Mesendoderm (in vitro differentiated cells): ENCODE data around the gene ZNF330. TPM values are rescaled to one million over a fixed set of nuclear protein-coding genes. Genes with fewer than 3 reads are reported as not detected.

Experiments used
- DNase-seq: peaks from one replicate; pipeline ENCODE4 v3.0.0; 2013
- H2AK5ac ChIP-seq: 2 replicates; pipeline ENCODE4 v1.6.1; 2013; ENCODE audit warnings: low read length, inconsistent platforms
- H2BK120ac ChIP-seq: 2 replicates; pipeline ENCODE4 v1.6.1; 2013; ENCODE audit warnings: low read depth, mild to moderate bottlenecking, low read length, moderate library complexity, mixed read lengths
- H2BK15ac ChIP-seq: replicated peaks from 2 replicates; pipeline ENCODE4 v1.6.1; 2013; ENCODE audit warnings: low read depth, mild to moderate bottlenecking, moderate library complexity
- H2BK5ac ChIP-seq: 2 replicates; pipeline ENCODE4 v1.6.1; 2013; ENCODE audit warnings: low read length, inconsistent platforms
- H3K18ac ChIP-seq: 2 replicates; pipeline ENCODE4 v1.6.1; 2013; ENCODE audit warnings: mild to moderate bottlenecking, low read length, mixed read lengths
- H3K23ac ChIP-seq: one replicate; pipeline ENCODE4 v1.6.1; 2013; ENCODE audit warnings: low read length
- H3K27ac ChIP-seq: 2 replicates; pipeline ENCODE4 v1.5.1; 2013; ENCODE audit warnings: low read depth, mild to moderate bottlenecking, inconsistent platforms, low read length, moderate library complexity
- H3K27me3 ChIP-seq: 2 replicates; pipeline ENCODE4 v1.6.1; 2013; ENCODE audit warnings: low read length, control low read depth, mild to moderate bottlenecking, inconsistent platforms; ENCODE audit not compliant: insufficient read depth, poor library complexity
- H3K36me3 ChIP-seq: 2 replicates; pipeline ENCODE4 v1.6.1; 2013; ENCODE audit warnings: low read length, inconsistent platforms; ENCODE audit not compliant: control insufficient read depth, insufficient read depth
- H3K4ac ChIP-seq: one replicate; pipeline ENCODE4 v1.6.1; 2013; ENCODE audit warnings: low read depth, mild to moderate bottlenecking, low read length, moderate library complexity
- H3K4me1 ChIP-seq: 2 replicates; pipeline ENCODE4 v1.6.1; 2013; ENCODE audit warnings: low read depth, low read length, inconsistent platforms; ENCODE audit not compliant: control insufficient read depth
- H3K4me2 ChIP-seq: 2 replicates; pipeline ENCODE4 v1.6.1; 2013; ENCODE audit warnings: low read length
- H3K4me3 ChIP-seq: 2 replicates; pipeline ENCODE4 v1.5.1; 2013; ENCODE audit warnings: mild to moderate bottlenecking, low read length
- H3K56ac ChIP-seq: one replicate; pipeline ENCODE4 v1.6.1; 2013; ENCODE audit warnings: low read length
- H3K79me1 ChIP-seq: 2 replicates; pipeline ENCODE4 v1.6.1; 2013; ENCODE audit warnings: low read length, inconsistent platforms
- H3K79me2 ChIP-seq: 2 replicates; pipeline ENCODE4 v1.6.1; 2013; ENCODE audit warnings: mild to moderate bottlenecking, low read length; ENCODE audit not compliant: control insufficient read depth, insufficient read depth
- H3K9ac ChIP-seq: 2 replicates; pipeline ENCODE4 v1.6.1; 2013; ENCODE audit warnings: low read length, inconsistent platforms
- H4K5ac ChIP-seq: one replicate; pipeline ENCODE4 v1.6.1; 2013; ENCODE audit warnings: low read length
- H4K8ac ChIP-seq: one replicate; pipeline ENCODE4 v1.6.1; 2013; ENCODE audit warnings: low read depth, mild to moderate bottlenecking, control low read depth, low read length, moderate library complexity
- WGBS: extraction: QIAGEN DNeasy Blood & Tissue Kit; methylation state at CpG from one replicate; pipeline ENCODE4 v1.1.7; 2013; ENCODE audit warnings: low lambda C conversion rate, missing lambda C conversion rate; ENCODE audit not compliant: insufficient coverage; ENCODE audit errors: extremely low coverage; 5-methylcytosine and 5-hydroxymethylcytosine counted together
- polyA plus RNA-seq, 2 experiments: library from polyadenylated mRNA; stranded (reverse); fragments of 200-250 nt; gene quantifications; one replicate each; pipeline ENCODE4 v1.2.3, GENCODE V29; 2013

The ZNF330 gene
- polyA plus RNA-seq (2013, experiment 1 of 2): 31.4 TPM
- 32.6 TPM for polyA plus RNA-seq (2013, experiment 2 of 2)

DNA sequence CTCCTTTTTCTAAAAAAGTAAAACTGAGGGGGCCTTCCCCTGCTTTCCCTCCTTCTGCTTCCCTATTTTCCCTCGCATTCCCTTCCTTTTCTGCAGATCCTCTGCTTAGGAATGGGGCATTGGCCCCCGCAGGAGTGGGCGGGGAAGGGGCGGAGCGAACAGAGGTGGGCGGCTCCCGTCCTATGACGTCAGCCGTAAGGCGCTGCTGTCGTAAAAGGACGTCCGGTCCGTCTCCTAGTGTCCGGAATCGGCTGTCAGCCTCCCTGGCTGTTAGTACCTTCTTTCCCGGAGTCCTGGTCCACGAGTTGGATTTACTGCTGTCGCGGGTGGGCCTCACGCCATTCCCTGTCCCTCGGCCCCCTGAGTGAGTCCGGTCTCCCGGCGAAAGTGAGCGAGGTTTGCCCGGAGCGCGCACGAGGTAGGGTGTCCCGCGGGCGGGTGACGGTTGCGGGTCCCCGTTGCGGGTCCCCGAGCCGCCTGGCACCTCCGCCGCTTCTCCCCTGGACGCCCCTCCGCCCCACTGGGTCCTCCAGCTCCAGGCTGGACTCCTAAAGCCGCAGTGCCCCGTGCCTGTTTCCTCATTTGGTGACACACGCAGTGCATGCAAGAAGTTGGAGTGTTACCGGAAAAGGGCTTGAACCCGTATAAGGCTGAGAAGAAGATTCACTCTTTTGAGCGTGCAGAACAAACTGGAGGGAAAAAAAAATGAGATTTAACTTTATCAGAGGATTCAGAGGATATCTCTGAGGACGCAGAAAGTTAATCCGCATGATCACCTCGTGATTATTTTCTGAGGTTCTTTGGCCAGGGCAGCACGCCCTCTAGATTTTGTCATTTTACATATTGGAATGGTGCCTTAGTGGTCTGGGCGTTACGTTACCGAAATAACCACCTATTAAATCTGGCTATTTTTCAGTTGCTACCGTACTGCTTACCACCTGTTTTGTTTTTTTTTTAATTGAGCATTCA lies at the start of gene ZNF330:
Gene ZNF330, plus strand, starts transcription at position 205 of the 969 bp plus-strand sequence. CDS start 1,477 bp downstream, outside the sequence.
- no CpG with 5 or more reads among the region's 57 CpGs for WGBS
- peak within 1 kb of the TSS; percentile 88 for H3K9ac ChIP-seq
- H2BK15ac ChIP-seq: no peak within 1 kb of the TSS
- H3K4ac ChIP-seq: peak within 1 kb of the TSS; percentile 76
- H3K18ac ChIP-seq: peak within 1 kb of the TSS; percentile 35
- H3K4me3 ChIP-seq: peak within 1 kb of the TSS; percentile 97
- H3K27me3 ChIP-seq: no peaks in the 10 kb centered on the region
- no peak within 1 kb of the TSS for H3K27ac ChIP-seq
- no peak within 1 kb of the TSS for H2BK120ac ChIP-seq
- peak within 1 kb of the TSS; percentile 90 for H3K56ac ChIP-seq
- peak within 1 kb of the TSS; percentile 5 for H3K4me2 ChIP-seq
- H3K23ac ChIP-seq: no peak within 1 kb of the TSS
- H3K36me3 ChIP-seq: no peaks in the 10 kb centered on the region
- DNase-seq: peak; percentile 95
- H3K79me1 ChIP-seq: no peaks in the 10 kb centered on the region
- no peak within 1 kb of the TSS for H2AK5ac ChIP-seq
- no peak within 1 kb of the TSS for H4K8ac ChIP-seq
- peak within 1 kb of the TSS; percentile 35 for H4K5ac ChIP-seq
- H3K4me1 ChIP-seq: no peaks in the 10 kb centered on the region
- H2BK5ac ChIP-seq: no peak within 1 kb of the TSS
- H3K79me2 ChIP-seq: peaks cover 5% of the 10 kb centered on the region

DNA sequence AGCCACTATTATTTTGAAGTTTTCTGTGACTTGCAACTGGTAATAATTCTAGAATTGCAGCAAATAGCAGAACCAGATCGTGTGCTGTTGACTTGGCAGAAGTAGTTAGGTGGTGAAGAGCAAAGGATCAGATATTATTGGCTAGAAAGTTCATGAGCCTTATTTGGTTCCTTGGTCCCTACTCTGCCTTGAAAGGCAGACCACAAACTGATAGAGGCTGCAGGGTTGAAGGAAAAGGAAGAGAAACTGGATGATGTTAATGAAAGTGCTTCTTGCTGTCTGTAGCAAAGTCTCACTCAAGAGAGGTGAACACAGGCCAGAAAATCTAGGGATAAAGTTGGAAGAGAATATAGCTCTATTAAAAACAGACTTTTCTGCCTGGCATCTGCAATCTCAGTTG lies 46.2 kb upstream of the ZNF330 start:
- WGBS: no CpG with 5 or more reads among the region's 1 CpG
- Histone ChIP-seq H3K27ac (no peak overlapping the region), H3K27me3 (no peaks in the 10 kb centered on the region), H3K4ac (no peak overlapping the region), H3K4me3 (no peak overlapping the region), H2AK5ac (no peak overlapping the region), H3K79me1 (no peaks in the 10 kb centered on the region), H2BK120ac (no peak overlapping the region), H4K5ac (no peak overlapping the region), H3K4me2 (no peak overlapping the region), H3K9ac (no peak overlapping the region), H3K79me2 (no peaks in the 10 kb centered on the region), H3K56ac (no peak overlapping the region), H2BK15ac (no peak overlapping the region), H3K4me1 (no peaks in the 10 kb centered on the region), H3K23ac (no peak overlapping the region), H2BK5ac (no peak overlapping the region), H3K36me3 (no peaks in the 10 kb centered on the region), H4K8ac (no peak overlapping the region), H3K18ac (no peak overlapping the region)
- no peak for DNase-seq

DNA sequence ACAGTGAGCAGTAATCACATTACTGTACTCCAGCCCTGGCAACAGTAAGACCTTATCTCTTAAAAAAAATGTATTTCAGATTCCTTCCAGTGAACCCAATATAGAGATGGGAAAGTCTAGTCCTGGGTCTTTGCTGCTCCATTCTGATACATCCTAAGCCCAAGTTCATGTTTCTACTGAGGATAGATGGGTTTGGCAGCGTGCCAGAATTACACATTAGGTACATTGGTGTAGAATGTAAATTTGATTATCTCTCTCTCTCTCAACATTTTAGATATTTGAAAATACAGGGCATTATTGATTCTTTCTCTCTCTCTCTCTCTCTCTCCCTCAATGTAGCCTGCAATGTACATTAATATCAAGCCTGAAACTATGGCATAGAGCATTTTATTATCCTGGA lies 43.5 kb upstream of the ZNF330 start:
- H3K4me2 ChIP-seq: no peak overlapping the region
- H3K18ac ChIP-seq: no peak overlapping the region
- H2BK5ac ChIP-seq: no peak overlapping the region
- no peaks in the 10 kb centered on the region for H3K27me3 ChIP-seq
- no peak overlapping the region for H4K5ac ChIP-seq
- H3K4me3 ChIP-seq: no peak overlapping the region
- no peak overlapping the region for H3K4ac ChIP-seq
- H3K27ac ChIP-seq: no peak overlapping the region
- no peaks in the 10 kb centered on the region for H3K79me2 ChIP-seq
- no peak overlapping the region for H2AK5ac ChIP-seq
- no peak overlapping the region for H2BK15ac ChIP-seq
- no peak for DNase-seq
- H3K23ac ChIP-seq: no peak overlapping the region
- no peaks in the 10 kb centered on the region for H3K36me3 ChIP-seq
- no peaks in the 10 kb centered on the region for H3K4me1 ChIP-seq
- no peak overlapping the region for H3K9ac ChIP-seq
- no peak overlapping the region for H4K8ac ChIP-seq
- H3K56ac ChIP-seq: no peak overlapping the region
- no CpG with 5 or more reads among the region's 1 CpG for WGBS
- H3K79me1 ChIP-seq: no peaks in the 10 kb centered on the region
- no peak overlapping the region for H2BK120ac ChIP-seq

DNA sequence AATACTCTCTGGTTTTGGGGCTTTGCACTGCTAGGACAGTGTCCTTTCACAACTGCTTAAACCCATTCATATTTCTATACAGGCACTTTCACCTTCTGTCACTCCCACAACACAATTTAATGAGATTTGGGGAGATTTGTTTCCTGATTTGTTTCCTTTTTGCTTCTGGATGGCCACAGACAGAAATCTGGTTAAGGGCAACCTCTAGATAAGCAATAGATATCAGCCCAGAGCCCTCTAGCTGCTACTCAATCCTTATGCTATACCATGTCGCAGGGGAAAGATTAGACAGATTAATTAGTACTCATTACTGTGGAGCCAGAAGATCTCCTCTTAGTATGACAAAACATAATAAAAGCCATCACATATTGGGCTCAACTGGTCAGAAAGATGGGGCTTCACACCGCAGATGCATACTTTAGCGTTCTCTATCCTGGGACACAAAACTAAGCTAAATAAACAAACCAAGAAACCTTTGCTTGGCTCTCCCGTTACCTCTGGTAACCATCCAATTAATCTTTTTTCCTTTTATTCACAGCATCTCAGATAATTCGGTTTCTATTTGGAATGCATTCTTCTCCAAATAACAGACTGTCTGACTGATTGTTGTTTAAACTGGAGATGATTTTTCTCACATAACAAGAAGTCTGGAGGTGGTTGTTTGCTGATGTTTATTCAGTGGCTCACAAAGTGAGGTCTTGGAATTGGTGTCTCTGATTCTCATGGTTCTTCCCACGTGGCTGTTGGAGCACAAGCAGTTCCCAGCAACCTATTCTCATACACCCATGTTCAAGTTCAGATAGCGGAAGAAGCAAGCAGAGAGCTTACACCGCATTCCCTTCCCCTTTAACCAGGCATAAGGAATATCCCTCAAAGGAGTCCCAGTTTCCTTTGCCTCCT lies 41.0 kb upstream of the ZNF330 start:
- Histone ChIP-seq H3K9ac (no peak overlapping the region), H3K27me3 (no peaks in the 10 kb centered on the region), H3K27ac (no peak overlapping the region), H4K5ac (no peak overlapping the region), H3K18ac (no peak overlapping the region), H3K4ac (no peak overlapping the region), H4K8ac (no peak overlapping the region), H3K23ac (no peak overlapping the region), H3K4me2 (no peak overlapping the region), H3K79me2 (no peaks in the 10 kb centered on the region), H3K36me3 (no peaks in the 10 kb centered on the region), H3K56ac (no peak overlapping the region), H2BK5ac (no peak overlapping the region), H3K4me3 (no peak overlapping the region), H3K4me1 (no peaks in the 10 kb centered on the region), H2AK5ac (no peak overlapping the region), H2BK120ac (no peak overlapping the region), H3K79me1 (no peaks in the 10 kb centered on the region), H2BK15ac (no peak overlapping the region)
- peak; percentile 16 for DNase-seq
- no CpG with 5 or more reads among the region's 8 CpGs for WGBS

DNA sequence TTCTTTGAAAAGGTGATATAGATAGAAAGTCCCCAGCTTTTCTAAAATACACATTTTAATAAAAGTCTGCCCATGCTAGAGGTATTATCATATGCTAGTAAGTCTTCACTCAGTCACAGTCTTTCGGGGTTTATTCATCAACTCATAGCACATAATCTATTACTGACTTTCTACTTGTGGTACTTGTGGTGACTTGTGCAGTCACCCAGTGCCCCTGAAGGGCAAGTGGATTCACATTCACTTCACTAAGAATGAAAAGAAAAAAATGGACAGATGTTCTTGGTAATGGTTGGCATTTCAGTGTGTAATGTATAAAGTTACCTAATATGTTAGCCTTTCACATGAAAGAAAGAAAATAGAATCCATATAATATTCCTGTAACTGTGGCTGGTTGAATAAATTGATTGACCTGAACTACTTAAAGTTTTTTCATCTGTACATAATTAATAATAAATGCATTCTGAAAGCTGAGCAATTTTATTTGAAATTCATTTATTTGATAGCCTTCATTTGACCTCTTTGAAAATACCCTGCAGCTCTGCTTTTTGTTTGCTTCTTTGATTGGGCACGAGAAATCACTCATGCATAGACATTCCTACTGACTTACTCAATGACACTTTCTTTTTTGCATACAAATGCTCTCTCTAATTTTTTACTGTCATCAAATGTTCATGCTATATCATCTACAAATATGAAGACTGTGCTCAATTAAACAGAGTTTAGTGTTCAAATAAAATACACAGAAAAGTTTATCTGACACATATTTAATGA lies 39.5 kb upstream of the ZNF330 start:
- WGBS: no CpG with 5 or more reads among the region's 2 CpGs
- no peaks in the 10 kb centered on the region for H3K27me3 ChIP-seq

More for the DNA sequence above, 39.5 kb upstream of the ZNF330 start:
- no peak overlapping the region for H3K18ac ChIP-seq
- no peaks in the 10 kb centered on the region for H3K4me1 ChIP-seq
- no peak overlapping the region for H2AK5ac ChIP-seq
- no peaks in the 10 kb centered on the region for H3K79me1 ChIP-seq
- H4K5ac ChIP-seq: no peak overlapping the region
- H2BK15ac ChIP-seq: no peak overlapping the region
- H3K56ac ChIP-seq: no peak overlapping the region
- H3K27ac ChIP-seq: no peak overlapping the region
- H3K79me2 ChIP-seq: no peaks in the 10 kb centered on the region
- no peak overlapping the region for H3K4ac ChIP-seq
- H2BK5ac ChIP-seq: no peak overlapping the region
- H3K36me3 ChIP-seq: no peaks in the 10 kb centered on the region
- DNase-seq: peak; percentile 6
- no peak overlapping the region for H3K9ac ChIP-seq
- H3K4me2 ChIP-seq: no peak overlapping the region
- H4K8ac ChIP-seq: no peak overlapping the region
- no peak overlapping the region for H3K23ac ChIP-seq
- no peak overlapping the region for H3K4me3 ChIP-seq
- H2BK120ac ChIP-seq: no peak overlapping the region
